ENCODE results near the gene COQ8B.
"Not testable (repeated sequence)": the region's sequence is repeated elsewhere in the genome, so short reads cannot be mapped to it uniquely, and the experiment has no call there.

COQ8B gene

GRCh38 chr19:40716482-40717324 lies at the start of gene COQ8B, which contains the start of gene ITPKC:
COQ8B (minus strand) TSS chr19:40716886; CDS start chr19:40714632, 2,254 bp downstream.
ITPKC (plus strand) TSS chr19:40717112; CDS start chr19:40717136, 24 bp downstream.
- DNase-seq, result peak; percentile 96

DNA sequence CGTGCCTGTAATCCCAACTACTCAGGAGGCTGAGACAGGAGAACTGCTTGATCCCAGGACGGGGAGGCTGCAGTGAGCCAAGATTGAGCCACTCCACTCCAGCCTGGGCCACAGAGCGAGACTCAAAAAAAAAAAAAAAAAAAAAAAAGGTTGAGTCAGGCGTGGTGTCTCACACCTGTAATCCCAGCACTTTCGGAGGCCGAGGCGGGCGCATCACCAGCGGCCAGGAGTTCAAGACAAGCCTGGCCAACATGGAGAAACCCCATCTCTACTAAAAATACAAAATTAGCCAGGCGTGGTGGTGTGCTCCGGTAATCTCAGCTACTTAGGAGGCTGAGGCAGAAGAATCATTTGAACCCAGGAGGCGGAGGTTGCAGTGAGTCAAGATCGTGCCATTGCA lies 49.7 kb upstream of the COQ8B start:
- not testable (repeated sequence) for DNase-seq

DNA sequence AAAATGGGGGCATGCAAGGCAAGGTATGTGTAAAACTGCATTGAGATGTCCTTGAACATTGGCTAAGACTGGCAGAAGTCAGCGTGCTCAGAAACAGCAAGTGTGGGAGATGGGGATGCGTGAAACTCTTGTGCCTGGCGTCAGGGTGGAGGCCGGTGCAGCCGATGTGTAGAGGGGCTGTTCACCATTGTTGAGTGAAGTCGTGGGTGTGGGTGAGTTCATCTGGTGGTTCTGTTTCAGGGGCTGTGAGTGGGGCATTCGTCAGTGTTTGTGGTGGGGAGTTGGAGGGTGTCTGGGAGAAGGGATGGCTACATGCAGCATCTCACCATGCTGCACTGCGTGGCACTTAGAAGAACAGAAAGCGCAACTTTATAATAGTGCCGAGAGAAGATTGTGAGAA lies 47.3 kb upstream of the COQ8B start:
- DNase-seq, result no peak

- DNase-seq, result no peak
Measured at GRCh38 chr19:40763526-40763925, 46.8 kb upstream of the COQ8B start.

GRCh38 chr19:40762754-40763470 lies 46.2 kb upstream of the COQ8B start:
- DNase-seq, result no peak

GRCh38 chr19:40759352-40759751 lies 42.7 kb upstream of the COQ8B start:
- no peak for DNase-seq

GRCh38 chr19:40758491-40758890 lies 41.8 kb upstream of the COQ8B start:
- DNase-seq, result no peak

DNA sequence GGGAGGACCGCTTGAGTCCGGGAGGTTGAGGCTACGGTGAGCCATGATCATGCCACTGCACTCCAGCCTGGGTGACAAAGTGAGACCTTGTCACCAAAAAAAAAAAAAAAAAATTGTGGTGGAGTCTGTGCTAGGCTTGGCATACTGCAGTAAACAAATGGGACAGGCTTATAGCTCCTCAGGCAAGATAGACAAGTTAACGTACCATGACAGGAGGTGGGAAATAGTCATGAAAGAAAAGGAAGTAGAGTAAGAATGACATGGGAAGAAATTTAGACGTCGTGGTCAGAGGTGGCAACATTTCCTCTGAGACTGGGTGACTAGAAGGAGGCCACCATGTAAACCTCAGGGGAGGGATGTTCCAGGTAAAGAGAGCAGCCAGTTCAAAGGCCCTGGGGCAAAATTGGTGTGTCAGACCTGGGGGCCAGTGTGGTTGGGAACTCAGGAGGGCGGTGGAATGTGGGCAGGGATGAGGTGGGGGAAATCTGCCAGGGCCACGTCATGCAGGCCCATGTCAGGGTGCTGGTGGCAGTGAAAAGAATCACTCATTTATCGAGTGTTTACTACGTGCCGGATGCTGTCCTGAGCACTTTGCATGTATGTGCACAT lies 39.9 kb upstream of the COQ8B start:
- no peak for DNase-seq

GRCh38 chr19:40755791-40756190 lies 39.1 kb upstream of the COQ8B start:
- DNase-seq, result no peak

GRCh38 chr19:40755248-40755624 lies 38.5 kb upstream of the COQ8B start:
- no peak for DNase-seq

- DNase-seq, result no peak
Measured at GRCh38 chr19:40754611-40755247, 38.0 kb upstream of the COQ8B start.

DNA sequence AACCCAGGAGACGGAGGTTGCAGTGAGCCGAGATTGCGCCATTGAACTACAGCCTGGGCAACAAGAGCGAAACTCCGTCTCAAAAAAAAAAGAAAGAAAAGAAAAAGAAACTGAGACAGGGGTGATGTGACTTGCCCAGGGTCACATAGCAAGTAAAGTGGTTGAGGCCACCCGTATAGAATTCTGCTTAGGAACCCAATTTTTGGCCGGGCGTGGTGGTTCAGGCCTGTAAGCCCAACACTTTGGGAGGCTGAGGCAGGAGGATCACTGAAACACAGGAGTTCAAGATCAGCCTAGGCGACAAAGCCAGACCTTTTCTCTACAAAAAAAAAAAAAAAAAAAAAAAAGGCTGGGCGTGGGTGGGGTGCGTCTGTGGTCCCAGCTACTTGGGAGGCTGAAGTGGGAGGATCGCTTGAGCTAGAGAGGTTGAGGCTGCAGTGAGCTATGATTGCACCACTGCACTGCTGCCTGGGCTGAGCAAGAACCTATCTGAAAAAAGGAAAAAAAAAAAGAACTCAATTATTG lies 35.6 kb upstream of the COQ8B start:
- DNase-seq, result no peak

GRCh38 chr19:40750874-40751537 lies 34.3 kb upstream of the COQ8B start, which contains the start of gene SNRPA:
SNRPA (plus strand) TSS chr19:40751203; CDS start chr19:40751409, 206 bp downstream.
- DNase-seq, result peak; percentile 97 to 98

DNA sequence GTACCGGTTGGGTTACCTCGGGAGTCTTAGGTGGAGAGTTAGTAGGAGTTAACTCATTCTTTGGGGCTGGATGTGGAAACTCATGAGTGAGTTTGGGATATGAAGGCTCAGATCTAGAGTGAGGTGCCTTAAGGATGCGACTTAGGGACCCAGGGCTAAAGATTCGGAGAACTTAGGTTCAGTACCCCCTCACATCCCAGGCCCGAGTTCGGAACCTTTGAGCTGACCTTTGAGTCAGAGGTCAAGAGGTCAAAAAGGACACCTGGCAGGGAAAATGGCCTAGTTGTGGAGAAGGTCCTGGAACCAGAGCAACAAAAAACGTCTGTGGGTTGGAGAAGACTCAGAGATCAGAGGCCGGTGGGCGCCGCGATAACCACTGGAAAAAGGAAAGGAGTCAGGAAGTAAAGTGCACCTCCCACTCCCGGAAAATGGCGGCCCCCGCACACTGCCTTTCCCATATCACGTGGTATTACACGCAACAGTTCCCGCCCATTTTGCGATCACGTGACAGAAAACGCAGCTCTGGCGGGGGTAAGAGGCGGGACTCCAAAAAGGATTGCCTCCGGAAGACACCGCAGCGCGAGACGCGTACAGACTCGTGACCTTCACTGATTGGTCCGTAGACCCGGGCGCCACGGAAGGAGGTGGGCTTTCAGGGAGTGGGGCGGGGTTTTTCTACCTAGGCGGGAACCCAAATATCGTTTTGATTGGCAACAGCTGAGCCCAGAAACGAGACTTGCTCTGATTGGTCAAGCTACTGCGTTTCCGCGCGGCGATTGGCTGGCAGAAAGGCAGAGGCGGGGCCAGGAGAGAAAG lies 33.6 kb upstream of the COQ8B start, which contains the start of gene ACTMAP:
Gene ACTMAP (minus strand): TSS at position 420 of the 816 bp plus-strand sequence. CDS start 674 bp downstream, outside the sequence.
- DNase-seq, result peak; percentile 99 to 100

DNA sequence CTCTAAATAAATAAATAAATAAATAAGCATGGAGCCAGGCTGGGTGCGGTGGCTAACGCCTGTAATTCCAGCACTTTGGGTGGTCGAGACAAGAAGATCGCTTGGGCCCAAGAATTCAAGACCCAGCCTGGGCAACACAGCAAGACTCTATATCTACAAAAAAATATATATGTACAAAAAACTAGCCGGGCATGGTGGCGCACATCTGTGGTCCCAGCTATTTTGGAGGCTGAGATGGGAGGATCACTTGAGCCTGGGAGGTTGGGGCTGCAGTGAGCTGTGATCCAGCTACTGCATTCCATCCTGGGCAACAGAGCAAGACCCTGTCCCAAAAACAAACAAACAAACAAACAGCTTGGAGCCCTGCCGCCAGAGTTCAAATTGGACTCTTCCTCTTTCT lies 30.9 kb upstream of the COQ8B start:
- DNase-seq, result no peak

GRCh38 chr19:40745402-40745780 lies 28.7 kb upstream of the COQ8B start:
- DNase-seq, result no peak

DNA sequence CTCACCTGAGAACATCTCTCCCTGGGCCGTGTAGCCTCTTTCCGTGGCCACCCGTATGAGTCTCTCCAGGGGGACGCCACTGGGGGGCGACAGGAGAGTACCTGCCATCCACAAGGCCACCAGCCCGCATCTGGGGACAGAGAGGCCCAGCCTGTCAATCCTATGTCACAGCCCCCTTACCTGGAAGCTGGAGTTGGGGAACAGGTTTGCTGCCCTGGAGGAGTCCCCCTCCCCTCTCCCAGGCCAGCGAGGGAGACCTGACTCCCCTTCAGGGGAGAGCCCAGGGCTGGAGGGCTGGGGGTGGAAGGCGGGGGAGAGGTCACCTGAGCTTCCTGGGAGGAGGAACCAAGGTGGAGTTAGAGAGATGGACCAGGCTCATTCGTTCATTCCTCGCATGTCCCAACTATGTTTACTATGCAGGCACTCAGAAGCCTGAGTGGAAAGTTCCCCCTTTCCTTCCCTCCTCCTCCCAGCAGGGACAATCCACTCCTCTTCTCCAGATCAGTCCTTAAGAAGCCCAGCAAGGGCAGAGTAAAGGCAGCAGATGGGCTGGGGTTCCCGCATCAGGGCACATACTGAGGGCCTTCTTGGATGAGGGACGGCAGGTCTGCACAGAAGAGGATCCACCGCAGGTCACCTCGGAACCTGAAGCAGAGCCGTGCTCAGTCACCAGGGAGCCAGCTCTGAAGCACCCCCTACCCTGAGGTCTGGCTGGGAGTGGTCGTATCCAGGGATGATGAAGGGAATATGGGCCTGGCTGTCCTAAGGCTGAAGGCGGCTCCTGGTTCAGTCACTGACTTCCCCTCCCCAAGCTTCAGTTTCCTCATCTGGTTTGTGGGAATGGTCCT lies 28.1 kb upstream of the COQ8B start:
- no peak for DNase-seq

GRCh38 chr19:40743926-40744325 lies 27.2 kb upstream of the COQ8B start:
- no peak for DNase-seq

DNA sequence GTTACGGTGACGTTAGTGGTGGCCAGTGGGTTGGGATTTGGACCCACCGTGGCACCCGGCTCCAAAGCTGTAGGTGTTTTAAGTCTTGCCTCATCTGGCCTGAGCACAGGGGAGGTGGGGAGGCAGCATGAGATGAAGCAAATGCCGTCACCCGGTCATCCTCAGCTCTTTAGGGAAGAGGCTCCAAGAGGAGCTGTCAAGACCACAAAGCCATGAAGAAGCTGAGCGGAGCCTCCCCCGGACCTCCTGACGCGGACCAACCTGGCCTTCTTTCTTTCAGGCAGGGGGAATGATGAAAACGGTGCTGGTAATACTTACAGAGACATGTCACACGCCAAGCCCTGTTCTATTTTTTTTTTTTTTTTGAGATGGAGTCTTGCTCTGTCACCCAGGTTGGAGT lies 26.2 kb upstream of the COQ8B start:
- DNase-seq, result no peak

DNA sequence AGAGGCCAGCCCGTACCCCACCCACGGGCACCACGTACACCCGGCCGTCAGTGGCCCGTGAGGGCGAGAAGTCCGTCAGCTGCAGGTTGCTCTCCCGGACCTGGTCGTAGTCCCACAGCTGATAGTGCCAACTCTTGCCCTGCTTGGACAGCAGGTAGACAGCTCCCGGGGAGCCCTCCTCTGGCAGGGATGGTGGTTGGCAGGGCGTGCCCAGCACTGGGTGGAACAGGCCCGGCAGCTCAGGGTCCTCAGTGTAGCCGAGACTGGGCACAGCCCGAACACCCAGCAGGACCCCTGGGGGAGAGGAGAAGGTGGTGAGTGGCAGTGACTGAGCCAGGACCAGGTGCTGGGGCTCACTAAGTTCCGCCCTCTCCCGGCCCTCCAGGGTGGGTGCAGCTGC lies 25.8 kb upstream of the COQ8B start:
- DNase-seq, result no peak

All from NCI-H2081 (cell line).